Type B pancreatic cell (in vitro differentiated cells): ENCODE results near the gene FAM210A. TPM values are rescaled to one million over a fixed set of nuclear protein-coding genes. Genes with fewer than 3 reads are reported as not detected.

Experiments
- DNase-seq: peaks from one replicate; pipeline ENCODE4 v3.0.0; 2021; ENCODE audit warnings: mixed read lengths; ENCODE audit not compliant: unreplicated experiment; ENCODE audit errors: extremely low spot score
- H3K27ac Mint-ChIP-seq: 2 replicates; pipeline ENCODE4 v1.8.0; 2021; ENCODE audit warnings: mild to moderate bottlenecking, mixed read lengths
- H3K27me3 Mint-ChIP-seq: 2 replicates; pipeline ENCODE4 v1.8.0; 2021; ENCODE audit warnings: mixed read lengths
- H3K36me3 Mint-ChIP-seq: 2 replicates; pipeline ENCODE4 v1.8.0; 2021; ENCODE audit warnings: mixed read lengths
- H3K4me1 Mint-ChIP-seq: one replicate; pipeline ENCODE4 v1.8.0; 2021; ENCODE audit warnings: mixed read lengths; ENCODE audit not compliant: unreplicated experiment
- H3K4me3 Mint-ChIP-seq: 2 replicates; pipeline ENCODE4 v1.8.0; 2021; ENCODE audit warnings: mild to moderate bottlenecking, mixed read lengths
- H3K9me3 Mint-ChIP-seq: 2 replicates; pipeline ENCODE4 v1.8.0; 2021; ENCODE audit warnings: mixed read lengths
- CTCF ChIP-seq: fragments of 200-600 bp; sonication (generic); conservative IDR thresholded peaks from 2 replicates; pipeline ENCODE4 v1.5.0; 2021; ENCODE audit warnings: antibody characterized with exemption, mild to moderate bottlenecking
- total RNA-seq: library from RNA; stranded (reverse); gene quantifications from 2 replicates; pipeline ENCODE4 v1.2.1, GENCODE V29; 2021; ENCODE audit warnings: low replicate concordance

The FAM210A gene
- total RNA-seq, 1 donor from 2014 or later: 16.9 TPM

- no peak for TF ChIP-seq CTCF
- DNase-seq: no peak
- Mint-ChIP-seq H3K9me3 (no peaks in the 10 kb centered on the region), H3K4me3 (no peak overlapping the region), H3K4me1 (peaks cover 6% of the 10 kb centered on the region), H3K36me3 (no peaks in the 10 kb centered on the region), H3K27ac (no peak overlapping the region), H3K27me3 (peaks cover 9% of the 10 kb centered on the region)
Observed at GRCh38 chr18:13653746-13654433, 72.5 kb downstream of the FAM210A start.

DNA sequence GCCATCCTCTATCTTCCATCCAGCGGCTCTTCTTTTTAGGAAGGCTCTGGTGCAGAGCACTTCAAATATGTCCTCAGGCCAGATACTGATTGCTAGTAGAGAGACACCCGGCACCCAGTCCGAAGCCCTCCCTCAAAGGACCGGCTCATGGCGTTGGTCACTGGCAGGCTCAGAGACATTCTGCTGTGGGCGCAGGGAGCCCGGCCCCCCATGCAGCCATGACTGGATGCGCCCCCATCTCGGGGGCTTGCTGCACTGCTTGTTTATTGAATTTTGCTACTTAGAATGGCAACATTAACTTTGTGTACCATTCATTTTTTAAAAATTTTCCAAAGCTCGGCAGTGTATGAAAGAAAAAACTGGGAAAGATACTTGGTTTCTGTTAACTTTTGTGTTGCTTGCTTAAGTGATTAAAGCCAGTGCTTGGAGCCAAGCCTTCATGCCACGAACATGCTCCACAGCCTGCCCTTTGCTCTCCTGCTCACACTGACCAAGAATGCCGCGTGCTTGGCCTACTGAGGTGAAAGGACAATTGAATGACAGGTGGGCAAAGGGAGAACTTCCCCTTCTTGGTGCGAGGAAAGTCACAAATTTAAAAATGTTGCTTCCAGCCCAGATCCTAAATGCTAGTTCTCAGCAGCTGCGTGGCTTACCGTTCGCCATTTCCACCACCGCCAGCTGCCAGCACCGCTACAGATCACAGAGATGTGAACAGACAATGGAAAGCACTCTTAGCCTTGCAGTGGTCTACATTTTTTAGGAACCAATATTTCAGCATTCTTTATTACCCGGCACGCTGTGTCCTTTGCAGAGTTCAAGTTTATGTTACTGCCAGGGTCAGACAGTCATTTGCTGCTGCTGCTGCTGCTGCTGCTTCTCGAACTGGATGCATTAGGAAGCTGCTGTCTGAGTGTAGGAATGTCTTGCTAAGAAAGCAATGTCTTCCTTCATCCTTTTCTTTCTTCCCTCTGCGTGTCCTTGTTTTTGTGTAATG is 76.7 kb downstream of the FAM210A start:
- Mint-ChIP-seq H3K36me3 (no peaks in the 10 kb centered on the region), H3K27ac (no peak overlapping the region), H3K9me3 (no peaks in the 10 kb centered on the region), H3K27me3 (peaks cover 9% of the 10 kb centered on the region), H3K4me3 (no peak overlapping the region), H3K4me1 (peaks cover 6% of the 10 kb centered on the region)
- no peak for TF ChIP-seq CTCF
- no peak for DNase-seq

DNA sequence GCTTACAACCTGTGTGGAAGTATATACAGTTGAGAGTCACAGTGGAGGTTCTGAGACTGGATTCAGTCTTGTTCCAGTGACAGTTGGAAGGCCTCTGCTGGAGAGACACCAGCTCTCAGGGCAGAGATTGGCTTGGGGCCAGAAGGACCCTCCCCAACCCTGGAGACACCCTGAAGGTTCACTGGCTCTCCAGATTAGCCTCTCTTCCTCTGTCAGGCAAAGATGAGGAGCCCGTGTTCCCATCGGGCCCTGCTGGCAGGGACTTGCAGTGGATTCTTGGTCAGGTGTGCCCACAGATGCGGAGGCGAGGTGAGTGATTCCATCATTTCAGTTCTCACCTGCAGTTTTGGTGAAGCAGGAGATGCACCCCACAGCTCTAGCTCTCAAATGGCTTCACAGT is 78.6 kb downstream of the FAM210A start:
- H3K36me3 Mint-ChIP-seq: no peaks in the 10 kb centered on the region
- H3K4me1 Mint-ChIP-seq: peaks cover 6% of the 10 kb centered on the region
- no peak overlapping the region for H3K4me3 Mint-ChIP-seq
- H3K9me3 Mint-ChIP-seq: no peaks in the 10 kb centered on the region
- TF ChIP-seq CTCF: no peak
- H3K27ac Mint-ChIP-seq: no peak overlapping the region
- DNase-seq: peak; percentile 56
- peaks cover 6% of the 10 kb centered on the region for H3K27me3 Mint-ChIP-seq

- TF ChIP-seq CTCF: no peak
- H3K27me3 Mint-ChIP-seq: peaks cover 6% of the 10 kb centered on the region
- no peaks in the 10 kb centered on the region for H3K9me3 Mint-ChIP-seq
- H3K4me3 Mint-ChIP-seq: no peak overlapping the region
- no peaks in the 10 kb centered on the region for H3K36me3 Mint-ChIP-seq
- DNase-seq: no peak
- no peak overlapping the region for H3K27ac Mint-ChIP-seq
- H3K4me1 Mint-ChIP-seq: peaks cover 6% of the 10 kb centered on the region
Observed at GRCh38 chr18:13646633-13647032, 79.7 kb downstream of the FAM210A start.

DNA sequence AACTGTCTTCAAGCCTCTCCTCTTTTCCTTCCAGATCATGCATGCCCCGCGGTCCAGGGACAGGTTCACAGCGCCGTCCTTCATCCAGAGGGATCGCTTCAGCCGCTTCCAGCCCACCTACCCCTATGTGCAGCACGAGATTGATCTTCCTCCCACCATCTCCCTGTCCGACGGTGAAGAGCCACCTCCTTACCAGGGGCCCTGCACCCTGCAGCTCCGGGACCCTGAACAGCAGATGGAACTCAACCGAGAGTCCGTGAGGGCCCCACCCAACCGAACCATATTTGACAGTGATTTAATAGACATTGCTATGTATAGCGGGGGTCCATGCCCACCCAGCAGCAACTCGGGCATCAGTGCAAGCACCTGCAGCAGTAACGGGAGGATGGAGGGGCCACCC is 81.3 kb downstream of the FAM210A start:
- DNase-seq: no peak
- Mint-ChIP-seq H3K4me1 (peaks cover 4% of the 10 kb centered on the region), H3K27me3 (peaks cover 10% of the 10 kb centered on the region), H3K4me3 (no peak overlapping the region), H3K9me3 (no peaks in the 10 kb centered on the region), H3K36me3 (peaks cover 4% of the 10 kb centered on the region), H3K27ac (no peak overlapping the region)
- TF ChIP-seq CTCF: no peak
